Lower leg skin (tissue), 3 donors: ENCODE results near the gene CSGALNACT2.

ENCODE experiments used
- CTCF ChIP-seq, 3 donors: fragments of 450-650 bp; IDR thresholded peaks; one replicate each; pipeline ENCODE4 v1.5.1; 2016; ENCODE audit warnings: antibody characterized with exemption in 3 of 3, mild to moderate bottlenecking in 3 of 3, moderate library complexity in 2 of 3
- POLR2A ChIP-seq, 2 donors: fragments of 450-650 bp; IDR thresholded peaks; one replicate each; pipeline ENCODE4 v1.6.1; 2016 to 2017; ENCODE audit warnings: antibody characterized with exemption in 2 of 2, mild to moderate bottlenecking in 1 of 2, moderate library complexity in 1 of 2

GRCh38 chr10:43218951-43219837 is 80.9 kb downstream of the CSGALNACT2 start:
- no peak for TF ChIP-seq POLR2A (IDR thresholded peaks at IDR 0.05)
- TF ChIP-seq CTCF (IDR thresholded peaks at IDR 0.05) = no peak
